Measurements from ENCODE around the gene SIX2.

Gene SIX2

DNA sequence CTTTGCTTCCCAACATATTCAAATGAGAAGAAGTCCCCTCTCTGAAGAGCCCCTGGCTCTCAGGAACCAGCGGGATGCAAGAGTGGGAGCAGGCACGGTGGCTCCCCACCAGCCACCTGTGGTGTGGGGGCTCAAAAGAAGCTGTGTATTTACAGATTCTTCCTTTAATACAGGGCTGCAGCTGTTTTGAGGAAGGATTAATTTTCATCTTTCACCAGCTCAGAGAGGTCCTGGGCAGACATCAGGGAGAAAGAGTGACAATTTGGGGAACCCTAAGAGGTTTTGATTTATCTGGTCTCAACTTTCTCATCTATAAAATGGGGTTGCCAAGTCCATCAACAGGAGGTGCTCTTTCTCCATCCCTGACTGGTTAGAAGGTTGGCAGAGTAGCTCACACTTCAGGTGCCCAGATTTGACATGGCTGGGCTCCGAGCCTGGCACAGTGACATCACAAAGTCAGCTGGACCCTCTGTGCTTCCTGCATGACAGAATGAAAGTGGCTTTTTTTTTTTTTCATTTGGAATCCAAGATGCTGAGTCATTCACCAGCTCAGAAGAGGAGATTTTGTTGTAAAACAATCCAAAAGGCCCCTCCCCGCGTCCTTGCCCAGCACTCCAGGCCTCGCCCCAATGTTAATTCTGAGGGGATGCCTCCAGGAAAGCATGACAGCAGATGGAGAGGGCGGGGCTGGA, 15.5 kb upstream of the SIX2 start:
- no peak overlapping the region for H2AFZ ChIP-seq (ENCODE audit: low read depth, low read length, severe bottlenecking)
- no peaks in the 10 kb centered on the region for H3K9me2 ChIP-seq (replicated peaks; ENCODE audit: insufficient read depth, low read length)
- H3K9ac ChIP-seq (ENCODE audit: low read length): no peak overlapping the region
- no peak for TF ChIP-seq EZH2phosphoT487 (conservative IDR thresholded peaks at IDR 0.05; ENCODE audit: low read length)
- TF ChIP-seq, protein P1, sequence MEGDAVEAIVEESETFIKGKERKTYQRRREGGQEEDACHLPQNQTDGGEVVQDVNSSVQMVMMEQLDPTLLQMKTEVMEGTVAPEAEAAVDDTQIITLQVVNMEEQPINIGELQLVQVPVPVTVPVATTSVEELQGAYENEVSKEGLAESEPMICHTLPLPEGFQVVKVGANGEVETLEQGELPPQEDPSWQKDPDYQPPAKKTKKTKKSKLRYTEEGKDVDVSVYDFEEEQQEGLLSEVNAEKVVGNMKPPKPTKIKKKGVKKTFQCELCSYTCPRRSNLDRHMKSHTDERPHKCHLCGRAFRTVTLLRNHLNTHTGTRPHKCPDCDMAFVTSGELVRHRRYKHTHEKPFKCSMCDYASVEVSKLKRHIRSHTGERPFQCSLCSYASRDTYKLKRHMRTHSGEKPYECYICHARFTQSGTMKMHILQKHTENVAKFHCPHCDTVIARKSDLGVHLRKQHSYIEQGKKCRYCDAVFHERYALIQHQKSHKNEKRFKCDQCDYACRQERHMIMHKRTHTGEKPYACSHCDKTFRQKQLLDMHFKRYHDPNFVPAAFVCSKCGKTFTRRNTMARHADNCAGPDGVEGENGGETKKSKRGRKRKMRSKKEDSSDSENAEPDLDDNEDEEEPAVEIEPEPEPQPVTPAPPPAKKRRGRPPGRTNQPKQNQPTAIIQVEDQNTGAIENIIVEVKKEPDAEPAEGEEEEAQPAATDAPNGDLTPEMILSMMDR (IDR thresholded peaks at IDR 0.05; ENCODE audit: insufficient read depth, low read length, poor library complexity, severe bottlenecking): no peak
- no peaks in the 10 kb centered on the region for H3K36me3 ChIP-seq (ENCODE audit: low read length)
- no peaks in the 10 kb centered on the region for H4K20me1 ChIP-seq (ENCODE audit: low read depth, low read length)
- H3K4me3 ChIP-seq (ENCODE audit: insufficient read depth, low read length, poor library complexity, severe bottlenecking): no peak overlapping the region
- no peak overlapping the region for H3K27ac ChIP-seq (ENCODE audit: low read depth, low read length)
- no peak overlapping the region for H3K4me2 ChIP-seq (ENCODE audit: low read depth, low read length, poor library complexity, severe bottlenecking)
- H3K9me3 ChIP-seq (ENCODE audit: insufficient read depth, low read length): no peaks in the 10 kb centered on the region
- H3F3A ChIP-seq (ENCODE audit: insufficient read depth): no peaks in the 10 kb centered on the region
- no peaks in the 10 kb centered on the region for H3K27me3 ChIP-seq (ENCODE audit: low read length)
- no peaks in the 10 kb centered on the region for H3K79me2 ChIP-seq (ENCODE audit: insufficient read depth, low read length)

DNA sequence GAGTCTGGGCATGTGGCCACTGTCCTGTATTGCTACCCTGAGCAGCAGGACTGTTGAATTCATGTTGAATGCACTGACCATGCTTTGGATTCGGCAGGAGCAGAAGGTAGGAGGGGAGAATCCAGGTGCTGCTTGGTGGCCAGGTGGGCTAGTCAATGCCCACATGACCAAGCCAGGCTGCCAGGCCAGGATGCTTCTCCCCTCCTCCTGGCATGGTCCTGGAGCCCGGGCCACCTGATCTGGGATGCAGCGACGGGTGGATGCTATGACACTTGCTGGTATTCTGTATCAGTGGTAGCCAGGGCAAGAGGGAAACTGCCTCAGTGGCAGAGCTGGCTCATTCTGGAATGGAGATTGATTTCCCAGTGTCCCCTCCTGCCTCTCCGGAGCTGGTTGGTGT, 14.8 kb upstream of the SIX2 start:
- Histone ChIP-seq H3K79me2 (ENCODE audit: insufficient read depth, low read length) (no peaks in the 10 kb centered on the region), H3K36me3 (ENCODE audit: low read length) (no peaks in the 10 kb centered on the region), H3K9ac (ENCODE audit: low read length) (no peak overlapping the region), H3K9me3 (ENCODE audit: insufficient read depth, low read length) (no peaks in the 10 kb centered on the region), H3K4me3 (ENCODE audit: insufficient read depth, low read length, poor library complexity, severe bottlenecking) (no peak overlapping the region), H3K9me2 (replicated peaks; ENCODE audit: insufficient read depth, low read length) (no peaks in the 10 kb centered on the region), H4K20me1 (ENCODE audit: low read depth, low read length) (no peaks in the 10 kb centered on the region), H3K27ac (ENCODE audit: low read depth, low read length) (no peak overlapping the region), H3K4me2 (ENCODE audit: low read depth, low read length, poor library complexity, severe bottlenecking) (no peak overlapping the region), H3F3A (ENCODE audit: insufficient read depth) (no peaks in the 10 kb centered on the region), H3K27me3 (ENCODE audit: low read length) (no peaks in the 10 kb centered on the region), H2AFZ (ENCODE audit: low read depth, low read length, severe bottlenecking) (no peak overlapping the region)
- no peak for TF ChIP-seq EZH2phosphoT487 (conservative IDR thresholded peaks at IDR 0.05; ENCODE audit: low read length)
- TF ChIP-seq, protein P1 (IDR thresholded peaks at IDR 0.05; ENCODE audit: insufficient read depth, low read length, poor library complexity, severe bottlenecking): no peak

DNA sequence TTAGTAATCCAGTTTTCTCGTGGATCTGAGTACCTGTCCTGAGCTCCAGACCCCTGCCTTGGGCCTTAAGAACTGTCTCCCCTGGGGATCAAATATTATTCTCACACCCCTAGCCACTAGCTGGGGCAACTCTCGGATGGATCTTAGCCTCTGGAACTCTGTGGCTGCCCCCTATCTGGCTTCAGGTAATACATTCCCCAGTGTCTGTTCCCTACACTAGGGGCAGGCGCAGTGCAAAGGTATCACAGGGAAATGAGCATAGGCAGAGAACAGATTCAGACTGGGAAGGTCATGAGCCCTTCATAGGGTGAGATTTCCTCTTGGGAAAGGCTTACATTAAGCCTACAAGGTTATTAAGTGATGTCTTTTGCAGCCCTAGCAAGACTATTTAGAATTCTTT, 11.2 kb upstream of the SIX2 start:
- H3K36me3 ChIP-seq (ENCODE audit: low read length): no peaks in the 10 kb centered on the region
- H3K9ac ChIP-seq (ENCODE audit: low read length): no peak overlapping the region
- H3K27ac ChIP-seq (ENCODE audit: low read depth, low read length): no peak overlapping the region
- H3F3A ChIP-seq (ENCODE audit: insufficient read depth): no peaks in the 10 kb centered on the region
- H3K27me3 ChIP-seq (ENCODE audit: low read length): no peaks in the 10 kb centered on the region
- no peaks in the 10 kb centered on the region for H3K79me2 ChIP-seq (ENCODE audit: insufficient read depth, low read length)
- no peaks in the 10 kb centered on the region for H3K9me3 ChIP-seq (ENCODE audit: insufficient read depth, low read length)
- no peak overlapping the region for H3K4me2 ChIP-seq (ENCODE audit: low read depth, low read length, poor library complexity, severe bottlenecking)
- no peak overlapping the region for H2AFZ ChIP-seq (ENCODE audit: low read depth, low read length, severe bottlenecking)
- no peak overlapping the region for H3K4me3 ChIP-seq (ENCODE audit: insufficient read depth, low read length, poor library complexity, severe bottlenecking)
- H4K20me1 ChIP-seq (ENCODE audit: low read depth, low read length): no peaks in the 10 kb centered on the region
- no peak for TF ChIP-seq EZH2phosphoT487 (conservative IDR thresholded peaks at IDR 0.05; ENCODE audit: low read length)
- TF ChIP-seq, protein P1 (IDR thresholded peaks at IDR 0.05; ENCODE audit: insufficient read depth, low read length, poor library complexity, severe bottlenecking): no peak
- no peaks in the 10 kb centered on the region for H3K9me2 ChIP-seq (replicated peaks; ENCODE audit: insufficient read depth, low read length)
